H1 (cell line): ENCODE measurements around the gene LUZP1. TPM values are rescaled to one million over a fixed set of nuclear protein-coding genes. Genes with fewer than 3 reads are reported as not detected.

ENCODE experiments used
- BCL11A ChIP-seq, 2 experiments: IDR thresholded peaks; one replicate each; pipeline ENCODE4 v1.6.1; 2011; ENCODE audit warnings: low read depth in 2 of 2, low read length in 2 of 2, mild to moderate bottlenecking in 2 of 2
- CHD7 ChIP-seq: fragments of 300-600 bp; sonication (generic); IDR thresholded peaks from 2 replicates; pipeline ENCODE4 v1.7.1; 2012; ENCODE audit warnings: low read length, moderate library complexity, mild to moderate bottlenecking, inconsistent platforms; ENCODE audit not compliant: insufficient replicate concordance
- HDAC2 ChIP-seq, 2 experiments: fragments of 300-600 bp in 1 of 2; sonication (generic) in 1 of 2; IDR thresholded peaks; 2 replicates each; pipeline ENCODE4 v1.6.1; 2011 to 2012; ENCODE audit warnings: low read depth in 2 of 2, low read length in 2 of 2, mild to moderate bottlenecking in 2 of 2, moderate library complexity in 2 of 2, borderline replicate concordance in 1 of 2, inconsistent platforms in 1 of 2
- MAFK ChIP-seq: IDR thresholded peaks from 2 replicates; pipeline ENCODE4 v1.6.1; 2012; ENCODE audit warnings: low read depth, mild to moderate bottlenecking, improper control_type of control experiment, low read length
- NRF1 ChIP-seq: IDR thresholded peaks from 2 replicates; pipeline ENCODE4 v1.6.1; 2011; ENCODE audit warnings: mild to moderate bottlenecking, low read depth, low read length, improper control_type of control experiment
- RFX5 ChIP-seq: IDR thresholded peaks from 2 replicates; pipeline ENCODE4 v1.6.1; 2011; ENCODE audit warnings: low read depth, low read length, improper control_type of control experiment, borderline replicate concordance
- SAP30 ChIP-seq: fragments of 300-600 bp; sonication (generic); IDR thresholded peaks from 2 replicates; pipeline ENCODE4 v1.7.1; 2012; ENCODE audit warnings: low read length, moderate library complexity, mild to moderate bottlenecking, inconsistent platforms; ENCODE audit not compliant: insufficient read depth, insufficient replicate concordance
- SP4 ChIP-seq: IDR thresholded peaks from 2 replicates; pipeline ENCODE4 v1.6.1; 2012; ENCODE audit warnings: low read length, inconsistent platforms
- polyA plus RNA-seq, 7 experiments: library from polyadenylated mRNA; depleted of rRNA in 3 of 7; stranded (reverse) in 5 of 7; unstranded in 2 of 7; fragments of >200 nt in 5 of 7; fragments of 200-250 nt in 2 of 7; gene quantifications; 1 replicate in 5 of 7; 2 replicates in 1 of 7; 4 replicates in 1 of 7; pipeline versions ENCODE4 v1.2.1 to v1.2.3, GENCODE V29; 2011 to 2013; ENCODE audit warnings: missing spikeins in 2 of 7, mixed read lengths in 2 of 7
- total RNA-seq: library from RNA; stranded (reverse); fragmentation: NEBNext Ultra II Directional; extraction: Animal tissue kit (Norgen Biotek cat#: 25700); gene quantifications from 2 replicates; pipeline ENCODE4 v1.2.1, GENCODE V29; 2021

LUZP1 gene
- total and polyA plus RNA-seq, 2 of the 8 experiments (the other 6 are each of a cell fraction or from before 2014, with no cell fraction given) = 14.0 to 60.5 TPM

- no peak for TF ChIP-seq CHD7
- TF ChIP-seq BCL11A (IDR thresholded peaks at IDR 0.05; ENCODE audit: low read depth in 2 of 2, low read length in 2 of 2) = no peak
- TF ChIP-seq RFX5 = no peak
- TF ChIP-seq MAFK = no peak
- no peak for TF ChIP-seq HDAC2 (IDR thresholded peaks at IDR 0.05; ENCODE audit: borderline replicate concordance in 1 of 2, low read depth in 2 of 2, low read length in 2 of 2)
- no peak for TF ChIP-seq NRF1
- no peak for TF ChIP-seq SAP30
- TF ChIP-seq SP4 = no peak
These were observed 24.9 kb upstream of the LUZP1 start (continued) for GRCh38 chr1:23193391-23194118.
